Measurements from ENCODE around the gene PLCH2.

GRCh38 chr1:2471159-2471471, 5.0 kb upstream of the PLCH2 start:
- TF ChIP-seq CTCF (IDR thresholded peaks at IDR 0.05; ENCODE audit: insufficient read depth, low read length, poor library complexity, severe bottlenecking) (no peak), EZH2phosphoT487 (conservative IDR thresholded peaks at IDR 0.05; ENCODE audit: low read length) (no peak)
